ENCODE measurements around the gene IFI27L1.

Gene IFI27L1

DNA sequence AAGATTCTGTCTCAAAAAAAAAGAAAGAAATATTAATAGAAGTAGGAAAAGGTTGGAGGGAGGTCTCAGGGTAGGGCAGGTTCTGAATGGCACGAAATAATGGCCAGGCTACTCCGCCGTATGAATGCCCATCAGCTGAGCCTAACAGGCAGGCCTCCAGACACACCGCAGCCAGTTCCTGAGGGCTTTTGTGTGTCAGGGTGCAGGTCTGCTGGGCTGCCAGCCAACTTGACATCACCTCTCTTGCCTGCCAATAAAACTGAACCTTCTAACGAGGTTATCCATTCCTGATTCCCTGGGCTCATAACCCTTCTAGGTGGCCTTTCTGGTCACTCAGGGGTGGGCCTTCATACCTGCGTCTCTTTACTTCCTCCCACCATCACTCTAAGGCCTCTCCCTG lies 32.4 kb downstream of the IFI27L1 start:
- DNase-seq: no peak
- Histone ChIP-seq H3K4me3 (ENCODE audit: low read length) (no peak overlapping the region), H3K79me2 (ENCODE audit: low read length) (no peaks in the 10 kb centered on the region), H3K9ac (ENCODE audit: low read length) (no peak overlapping the region), H3K4me2 (ENCODE audit: low read depth, low read length) (no peak overlapping the region), H3K9me2 (replicated peaks; ENCODE audit: insufficient read depth, low read length) (no peaks in the 10 kb centered on the region), H3K36me3 (replicated peaks; ENCODE audit: insufficient read depth, low read length) (no peaks in the 10 kb centered on the region), H3F3A (ENCODE audit: insufficient read depth, low read length) (no peaks in the 10 kb centered on the region), H2AFZ (ENCODE audit: low read length) (no peak overlapping the region), H3K27me3 (replicated peaks; ENCODE audit: insufficient read depth, low read length) (no peaks in the 10 kb centered on the region), H3K27ac (ENCODE audit: low read length) (no peak overlapping the region), H3K9me3 (replicated peaks; ENCODE audit: insufficient read depth, low read length) (no peaks in the 10 kb centered on the region), H3K4me1 (ENCODE audit: low read length) (no peaks in the 10 kb centered on the region), H4K20me1 (ENCODE audit: insufficient read depth, low read length) (no peaks in the 10 kb centered on the region)
- TF ChIP-seq EZH2phosphoT487 (IDR thresholded peaks at IDR 0.05; ENCODE audit: low read length) (no peak), EZH2 (optimal IDR thresholded peaks at IDR 0.05; ENCODE audit: low read depth, low read length) (no peak)
- TF ChIP-seq, protein P1, sequence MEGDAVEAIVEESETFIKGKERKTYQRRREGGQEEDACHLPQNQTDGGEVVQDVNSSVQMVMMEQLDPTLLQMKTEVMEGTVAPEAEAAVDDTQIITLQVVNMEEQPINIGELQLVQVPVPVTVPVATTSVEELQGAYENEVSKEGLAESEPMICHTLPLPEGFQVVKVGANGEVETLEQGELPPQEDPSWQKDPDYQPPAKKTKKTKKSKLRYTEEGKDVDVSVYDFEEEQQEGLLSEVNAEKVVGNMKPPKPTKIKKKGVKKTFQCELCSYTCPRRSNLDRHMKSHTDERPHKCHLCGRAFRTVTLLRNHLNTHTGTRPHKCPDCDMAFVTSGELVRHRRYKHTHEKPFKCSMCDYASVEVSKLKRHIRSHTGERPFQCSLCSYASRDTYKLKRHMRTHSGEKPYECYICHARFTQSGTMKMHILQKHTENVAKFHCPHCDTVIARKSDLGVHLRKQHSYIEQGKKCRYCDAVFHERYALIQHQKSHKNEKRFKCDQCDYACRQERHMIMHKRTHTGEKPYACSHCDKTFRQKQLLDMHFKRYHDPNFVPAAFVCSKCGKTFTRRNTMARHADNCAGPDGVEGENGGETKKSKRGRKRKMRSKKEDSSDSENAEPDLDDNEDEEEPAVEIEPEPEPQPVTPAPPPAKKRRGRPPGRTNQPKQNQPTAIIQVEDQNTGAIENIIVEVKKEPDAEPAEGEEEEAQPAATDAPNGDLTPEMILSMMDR (IDR thresholded peaks at IDR 0.05; ENCODE audit: low read length): no peak

DNA sequence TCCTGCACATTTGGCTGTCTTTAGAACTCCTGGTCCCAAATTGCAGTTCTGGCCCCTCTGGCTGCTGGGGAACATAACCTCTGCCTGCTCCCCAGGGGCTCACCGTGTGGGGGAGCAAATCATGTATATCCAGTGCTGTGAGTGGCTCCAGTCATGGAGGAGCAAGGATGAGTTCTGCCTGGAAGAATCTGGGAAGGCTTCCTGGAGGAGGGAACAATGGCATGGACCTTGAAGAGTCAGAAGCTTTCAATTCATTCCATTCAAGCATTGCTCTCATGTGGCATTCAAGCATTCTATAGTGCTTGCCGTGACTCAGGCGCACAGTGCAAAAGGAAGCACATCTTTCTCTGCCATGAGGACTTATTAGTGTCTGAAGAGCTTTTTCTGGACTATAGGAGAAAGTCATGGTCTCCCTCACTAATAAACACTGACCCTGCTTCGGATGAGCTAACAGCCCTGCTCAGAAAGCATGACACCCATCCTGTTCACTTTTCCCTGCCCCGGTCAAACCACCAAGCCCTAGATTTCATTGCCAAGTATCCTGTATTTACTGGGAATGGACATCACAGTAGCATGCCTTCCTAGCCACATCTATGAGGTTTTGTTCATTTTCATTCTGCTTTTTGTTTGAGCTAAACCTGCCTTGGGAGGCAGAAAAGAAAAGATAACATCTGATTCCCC lies 32.9 kb downstream of the IFI27L1 start:
- Histone ChIP-seq H4K20me1 (ENCODE audit: insufficient read depth, low read length) (no peaks in the 10 kb centered on the region), H3K36me3 (replicated peaks; ENCODE audit: insufficient read depth, low read length) (no peaks in the 10 kb centered on the region), H3K9me3 (replicated peaks; ENCODE audit: insufficient read depth, low read length) (no peaks in the 10 kb centered on the region), H3K9ac (ENCODE audit: low read length) (no peak overlapping the region), H3K4me2 (ENCODE audit: low read depth, low read length) (no peak overlapping the region), H3K27me3 (replicated peaks; ENCODE audit: insufficient read depth, low read length) (no peaks in the 10 kb centered on the region), H3K4me3 (ENCODE audit: low read length) (no peak overlapping the region), H2AFZ (ENCODE audit: low read length) (no peak overlapping the region), H3K9me2 (replicated peaks; ENCODE audit: insufficient read depth, low read length) (no peaks in the 10 kb centered on the region), H3F3A (ENCODE audit: insufficient read depth, low read length) (no peaks in the 10 kb centered on the region), H3K79me2 (ENCODE audit: low read length) (no peaks in the 10 kb centered on the region), H3K27ac (ENCODE audit: low read length) (no peak overlapping the region), H3K4me1 (ENCODE audit: low read length) (no peaks in the 10 kb centered on the region)
- no peak for DNase-seq
- TF ChIP-seq EZH2phosphoT487 (IDR thresholded peaks at IDR 0.05; ENCODE audit: low read length) (no peak), EZH2 (optimal IDR thresholded peaks at IDR 0.05; ENCODE audit: low read depth, low read length) (no peak)
- TF ChIP-seq, protein P1 (IDR thresholded peaks at IDR 0.05; ENCODE audit: low read length): no peak

DNA sequence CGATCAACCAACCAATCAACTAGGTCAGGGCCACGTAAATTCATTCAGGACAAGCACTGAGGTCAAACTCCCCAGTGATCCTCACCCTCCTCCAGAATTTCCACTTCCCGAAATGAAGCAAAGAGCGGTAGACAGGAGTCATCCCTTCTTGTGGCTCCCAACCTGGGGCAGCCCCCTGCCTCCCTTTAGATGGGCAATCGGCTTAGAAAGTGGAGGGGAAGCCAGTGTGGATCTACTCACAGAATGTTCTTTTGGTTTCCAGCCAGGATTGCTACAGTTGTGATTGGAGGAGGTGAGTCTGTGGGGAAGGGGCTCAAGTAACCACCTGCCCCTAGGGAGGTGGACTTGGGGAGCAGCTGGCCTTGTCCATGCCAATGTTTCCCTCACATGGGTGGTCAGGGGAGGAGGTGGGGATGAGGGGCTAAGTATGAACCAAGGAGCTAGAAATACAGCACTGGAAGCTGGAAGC lies 33.5 kb downstream of the IFI27L1 start:
- Histone ChIP-seq H3K4me2 (ENCODE audit: low read depth, low read length) (no peak overlapping the region), H3K27me3 (replicated peaks; ENCODE audit: insufficient read depth, low read length) (no peaks in the 10 kb centered on the region), H3K4me3 (ENCODE audit: low read length) (no peak overlapping the region), H3K9me3 (replicated peaks; ENCODE audit: insufficient read depth, low read length) (no peaks in the 10 kb centered on the region), H3K9me2 (replicated peaks; ENCODE audit: insufficient read depth, low read length) (no peaks in the 10 kb centered on the region), H3K9ac (ENCODE audit: low read length) (no peak overlapping the region), H3K79me2 (ENCODE audit: low read length) (no peaks in the 10 kb centered on the region), H3K4me1 (ENCODE audit: low read length) (no peaks in the 10 kb centered on the region), H4K20me1 (ENCODE audit: insufficient read depth, low read length) (no peaks in the 10 kb centered on the region), H2AFZ (ENCODE audit: low read length) (no peak overlapping the region), H3K27ac (ENCODE audit: low read length) (no peak overlapping the region), H3K36me3 (replicated peaks; ENCODE audit: insufficient read depth, low read length) (no peaks in the 10 kb centered on the region), H3F3A (ENCODE audit: insufficient read depth, low read length) (no peaks in the 10 kb centered on the region)
- DNase-seq: no peak
- TF ChIP-seq, protein P1 (IDR thresholded peaks at IDR 0.05; ENCODE audit: low read length): no peak
- TF ChIP-seq EZH2 (optimal IDR thresholded peaks at IDR 0.05; ENCODE audit: low read depth, low read length) (no peak), EZH2phosphoT487 (IDR thresholded peaks at IDR 0.05; ENCODE audit: low read length) (no peak)

Measured in MM.1S (cell line).